ENCODE measurements around the gene SNX10. TPM values are rescaled to one million over a fixed set of nuclear protein-coding genes. Genes with fewer than 3 reads are reported as not detected.
"Not testable (repeated sequence)": the region's sequence is repeated elsewhere in the genome, so short reads cannot be mapped to it uniquely, and the experiment has no call there.

SNX10 gene
- total RNA-seq, 1 experiment from 2014 or later = 16.2 TPM

- DNase-seq; H3K4me3 ChIP-seq (ENCODE audit: insufficient read depth, low read depth, low read length); H3K36me3 ChIP-seq (replicated peaks; ENCODE audit: control insufficient read depth, insufficient read depth, low read length); H3K27me3 ChIP-seq (ENCODE audit: control insufficient read depth, insufficient read depth, low read length): not testable (repeated sequence)
These were observed 3.5 kb upstream of the SNX10 start for GRCh38 chr7:26288126-26288525.

DNA sequence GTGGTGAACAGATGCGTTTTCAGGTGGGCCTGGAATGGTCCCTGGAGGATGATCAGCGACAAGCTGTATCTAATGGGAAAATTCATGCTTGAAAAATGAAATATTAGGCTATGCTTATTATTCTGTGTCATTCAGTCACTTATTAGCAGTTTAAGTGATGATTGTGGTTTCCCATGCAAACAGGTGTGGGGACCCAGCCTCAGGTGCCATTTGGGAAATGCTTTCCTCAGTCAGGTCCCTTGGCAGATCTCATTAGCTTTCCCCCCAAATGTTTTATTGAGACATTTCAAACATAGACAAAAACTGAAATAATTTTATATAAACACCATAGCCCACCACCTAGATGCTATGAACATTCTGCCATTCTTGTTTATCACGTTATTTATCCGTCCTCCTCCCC is 411 bp upstream of the SNX10 start:
- Histone ChIP-seq H3K27me3 (ENCODE audit: control insufficient read depth, insufficient read depth, low read length) (no peaks in the 10 kb centered on the region), H3K4me3 (ENCODE audit: insufficient read depth, low read depth, low read length) (peak overlapping the region; percentile 68), H3K36me3 (replicated peaks; ENCODE audit: control insufficient read depth, insufficient read depth, low read length) (no peaks in the 10 kb centered on the region)
- no peak for DNase-seq

GRCh38 chr7:26292768-26293560 is 1.3 kb downstream of the SNX10 start:
- Histone ChIP-seq H3K4me3 (ENCODE audit: insufficient read depth, low read depth, low read length) (no peak overlapping the region; the same call in 1 of the 2 replicates), H3K27me3 (ENCODE audit: control insufficient read depth, insufficient read depth, low read length) (no peaks in the 10 kb centered on the region), H3K36me3 (replicated peaks; ENCODE audit: control insufficient read depth, insufficient read depth, low read length) (no peaks in the 10 kb centered on the region)
- DNase-seq = peak; percentile 36

DNA sequence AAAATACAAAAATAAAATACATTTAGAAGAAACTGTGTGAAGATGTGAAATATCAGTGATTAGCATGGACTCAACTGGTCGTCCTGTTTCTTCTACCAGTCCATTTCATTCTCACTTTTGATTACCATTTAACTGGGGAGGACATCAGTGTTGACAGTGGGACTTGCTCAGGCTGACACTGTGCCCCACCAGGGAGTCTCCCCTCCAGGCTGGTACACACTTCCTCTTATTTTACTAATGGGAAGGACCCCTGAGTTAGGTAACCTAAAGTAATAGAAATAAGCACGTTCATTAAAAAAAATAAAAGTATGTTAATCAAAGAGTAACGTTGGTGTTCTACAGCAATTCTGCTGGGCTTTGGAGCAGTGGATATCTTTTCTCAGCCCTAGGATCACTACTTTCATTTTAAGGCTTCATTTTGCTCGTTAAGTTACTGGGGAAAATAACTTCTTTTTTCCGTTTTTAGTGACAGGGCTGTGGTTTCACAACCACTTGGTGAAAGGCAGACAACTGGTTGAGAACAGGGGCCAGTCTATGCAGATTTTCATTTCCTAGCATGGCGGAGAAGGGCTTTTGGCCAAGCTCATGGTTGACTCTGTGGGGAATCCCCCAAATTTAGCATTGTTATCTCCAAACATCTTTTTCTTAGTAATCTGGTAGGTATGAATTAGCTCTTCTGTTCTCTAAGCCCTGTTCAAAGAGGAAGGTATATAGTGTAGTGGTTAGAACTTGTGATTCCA is 2.1 kb downstream of the SNX10 start:
- Histone ChIP-seq H3K27me3 (ENCODE audit: control insufficient read depth, insufficient read depth, low read length) (no peaks in the 10 kb centered on the region), H3K36me3 (replicated peaks; ENCODE audit: control insufficient read depth, insufficient read depth, low read length) (no peaks in the 10 kb centered on the region), H3K4me3 (ENCODE audit: insufficient read depth, low read depth, low read length) (no peak overlapping the region)
- DNase-seq = no peak

GRCh38 chr7:26295015-26295414 is 3.4 kb downstream of the SNX10 start:
- H3K36me3 ChIP-seq (replicated peaks; ENCODE audit: control insufficient read depth, insufficient read depth, low read length) = no peaks in the 10 kb centered on the region

GRCh38 chr7:26295586-26295985 is 3.9 kb downstream of the SNX10 start:
- no peak for DNase-seq
- Histone ChIP-seq H3K4me3 (ENCODE audit: insufficient read depth, low read depth, low read length) (no peak overlapping the region), H3K36me3 (replicated peaks; ENCODE audit: control insufficient read depth, insufficient read depth, low read length) (no peaks in the 10 kb centered on the region), H3K27me3 (ENCODE audit: control insufficient read depth, insufficient read depth, low read length) (no peaks in the 10 kb centered on the region)

More at GRCh38 chr7:26295015-26295414, 3.4 kb downstream of the SNX10 start:
- no peaks in the 10 kb centered on the region for H3K27me3 ChIP-seq (ENCODE audit: control insufficient read depth, insufficient read depth, low read length)
- no peak for DNase-seq
- no peak overlapping the region for H3K4me3 ChIP-seq (ENCODE audit: insufficient read depth, low read depth, low read length)

DNA sequence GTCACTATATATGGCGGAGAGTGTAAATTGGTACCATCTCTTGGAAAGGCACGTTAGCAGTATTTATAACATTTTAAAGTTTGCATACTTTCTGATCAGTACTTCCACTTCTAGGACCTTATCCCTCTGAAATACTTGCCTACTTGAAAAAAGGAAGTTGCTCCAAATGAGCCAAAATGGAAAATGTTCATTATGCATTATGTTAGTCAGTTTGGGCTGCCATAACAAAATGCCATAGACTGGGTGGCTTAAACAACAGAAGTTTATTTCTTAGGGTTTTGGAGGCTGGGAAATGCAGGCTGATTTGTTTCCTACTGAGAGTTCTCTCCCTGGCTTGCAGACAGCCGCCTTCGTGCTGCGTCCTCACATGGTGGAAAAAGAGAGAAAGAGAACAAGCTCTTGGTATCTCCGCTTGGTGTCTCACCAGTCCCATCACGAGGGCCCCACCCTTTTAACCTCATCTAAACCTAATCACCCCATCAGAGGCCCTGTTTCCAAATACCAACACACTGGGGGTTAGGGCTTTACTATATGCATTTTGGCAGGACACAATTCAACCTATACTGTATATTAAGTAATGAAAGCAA is 6.9 kb downstream of the SNX10 start:
- DNase-seq = no peak
- Histone ChIP-seq H3K4me3 (ENCODE audit: insufficient read depth, low read depth, low read length) (no peak overlapping the region), H3K27me3 (ENCODE audit: control insufficient read depth, insufficient read depth, low read length) (no peaks in the 10 kb centered on the region)

DNA sequence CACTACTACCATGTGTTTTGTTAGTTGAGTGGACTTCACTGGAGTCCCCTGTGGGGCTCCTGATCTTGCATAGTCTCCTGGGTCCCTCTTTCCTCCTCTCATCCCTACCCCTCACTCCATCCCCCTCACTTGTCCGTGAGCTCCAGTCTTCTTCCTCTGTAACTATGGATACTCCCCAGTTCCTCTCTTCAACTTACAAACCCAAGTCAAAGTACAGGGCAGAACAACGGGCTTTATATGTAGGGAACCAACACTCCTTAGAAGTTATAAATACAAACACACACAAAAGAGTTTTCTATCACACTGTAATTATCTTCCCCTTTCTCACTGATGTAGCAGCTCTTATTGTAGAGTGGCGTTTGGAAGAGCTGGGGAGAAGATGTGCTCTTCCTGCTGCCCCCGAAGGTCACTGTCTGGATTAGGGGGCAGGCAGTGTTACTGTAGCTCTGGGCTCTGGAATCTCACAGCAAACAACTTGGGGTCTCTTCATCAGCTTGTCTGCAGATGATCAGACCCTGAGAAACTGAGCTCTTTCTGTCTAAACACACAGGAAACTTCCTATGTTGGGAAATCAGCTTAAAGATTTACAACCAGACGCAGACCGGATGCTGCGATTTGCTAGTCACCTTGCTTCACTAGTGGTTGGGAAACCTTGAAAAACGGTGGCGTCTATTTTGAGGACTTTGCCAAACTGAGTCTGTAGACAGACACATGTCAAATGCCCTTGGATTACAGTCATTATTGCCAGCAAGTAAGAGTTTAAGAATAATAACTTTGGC is 13.6 kb downstream of the SNX10 start:
- no peaks in the 10 kb centered on the region for H3K36me3 ChIP-seq (replicated peaks; ENCODE audit: control insufficient read depth, insufficient read depth, low read length)
- no peaks in the 10 kb centered on the region for H3K27me3 ChIP-seq (ENCODE audit: control insufficient read depth, insufficient read depth, low read length)
- no peak overlapping the region for H3K4me3 ChIP-seq (ENCODE audit: insufficient read depth, low read depth, low read length)
- DNase-seq = no peak

More for the DNA sequence above, 6.9 kb downstream of the SNX10 start:
- H3K36me3 ChIP-seq (replicated peaks; ENCODE audit: control insufficient read depth, insufficient read depth, low read length) = no peaks in the 10 kb centered on the region

GRCh38 chr7:26305869-26306665 is 14.4 kb downstream of the SNX10 start:
- Histone ChIP-seq H3K4me3 (ENCODE audit: insufficient read depth, low read depth, low read length) (no peak overlapping the region), H3K27me3 (ENCODE audit: control insufficient read depth, insufficient read depth, low read length) (no peaks in the 10 kb centered on the region), H3K36me3 (replicated peaks; ENCODE audit: control insufficient read depth, insufficient read depth, low read length) (no peaks in the 10 kb centered on the region)
- DNase-seq = no peak

DNA sequence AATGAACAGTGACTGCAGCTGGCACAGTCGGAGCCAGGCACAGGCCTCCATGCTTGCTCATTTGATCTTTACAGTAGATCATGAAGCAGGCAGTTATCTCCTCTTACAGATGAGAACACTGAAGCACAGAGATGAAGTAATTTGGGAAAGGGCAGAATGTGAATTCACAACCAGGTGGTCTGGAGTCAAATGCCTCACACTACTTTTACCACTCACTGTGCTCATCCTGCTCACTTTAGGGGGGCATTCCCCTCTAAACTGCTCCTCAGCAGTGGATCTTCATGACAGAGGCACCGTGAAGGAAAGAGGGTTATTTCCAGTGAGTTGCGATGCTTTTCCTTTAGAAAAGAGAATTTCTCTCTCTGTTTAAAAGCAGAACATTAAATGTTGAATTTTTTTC is 15.1 kb downstream of the SNX10 start:
- H3K4me3 ChIP-seq (ENCODE audit: insufficient read depth, low read depth, low read length) = no peak overlapping the region
- H3K36me3 ChIP-seq (replicated peaks; ENCODE audit: control insufficient read depth, insufficient read depth, low read length) = no peaks in the 10 kb centered on the region
- DNase-seq = peak; percentile 23
- no peaks in the 10 kb centered on the region for H3K27me3 ChIP-seq (ENCODE audit: control insufficient read depth, insufficient read depth, low read length)

- Histone ChIP-seq H3K27me3 (ENCODE audit: control insufficient read depth, insufficient read depth, low read length) (no peaks in the 10 kb centered on the region), H3K4me3 (ENCODE audit: insufficient read depth, low read depth, low read length) (no peak overlapping the region), H3K36me3 (replicated peaks; ENCODE audit: control insufficient read depth, insufficient read depth, low read length) (no peaks in the 10 kb centered on the region)
- DNase-seq = no peak
These were observed 15.6 kb downstream of the SNX10 start for GRCh38 chr7:26307226-26307625.

DNA sequence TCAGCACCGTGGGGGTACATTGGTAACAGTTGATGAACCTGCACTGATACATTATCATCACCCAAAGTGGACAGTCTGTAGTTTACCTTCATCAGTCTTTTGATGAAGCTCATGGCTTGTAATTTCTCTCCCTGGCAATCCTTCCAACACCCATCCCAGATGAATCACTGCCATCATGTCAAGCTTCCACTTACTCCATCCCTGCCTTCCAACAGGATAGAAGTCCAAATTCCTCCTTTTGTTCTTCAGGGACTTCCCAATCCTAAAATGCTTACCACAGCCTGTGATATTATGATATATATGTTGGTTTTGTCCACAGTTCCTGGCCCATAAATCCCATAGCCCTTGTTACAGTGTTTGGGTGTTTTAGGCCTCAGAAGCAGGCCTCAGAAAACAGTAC is 16.1 kb downstream of the SNX10 start:
- Histone ChIP-seq H3K27me3 (ENCODE audit: control insufficient read depth, insufficient read depth, low read length) (no peaks in the 10 kb centered on the region), H3K4me3 (ENCODE audit: insufficient read depth, low read depth, low read length) (no peak overlapping the region), H3K36me3 (replicated peaks; ENCODE audit: control insufficient read depth, insufficient read depth, low read length) (no peaks in the 10 kb centered on the region)
- DNase-seq = no peak

DNA sequence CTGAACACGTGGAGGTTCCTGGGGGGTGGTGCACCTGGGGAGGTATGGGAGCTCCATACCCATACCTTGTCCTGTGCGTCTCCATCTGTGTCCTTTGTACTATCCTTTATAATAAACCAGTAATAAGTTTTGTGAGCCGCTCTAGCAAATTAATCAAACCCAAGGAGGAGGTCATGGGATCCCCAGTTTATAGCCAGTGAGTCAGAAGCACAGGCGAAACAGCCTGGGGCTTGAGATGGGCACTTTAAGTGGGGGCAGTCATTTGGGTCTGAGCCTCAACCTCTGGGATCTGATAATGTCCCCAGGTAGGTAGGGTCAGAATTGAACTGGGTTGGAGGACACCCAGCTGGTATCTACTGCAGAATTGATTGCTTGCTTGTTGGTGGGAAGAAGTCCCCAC is 16.9 kb downstream of the SNX10 start:
- no peak for DNase-seq
- Histone ChIP-seq H3K36me3 (replicated peaks; ENCODE audit: control insufficient read depth, insufficient read depth, low read length) (no peaks in the 10 kb centered on the region), H3K4me3 (ENCODE audit: insufficient read depth, low read depth, low read length) (no peak overlapping the region), H3K27me3 (ENCODE audit: control insufficient read depth, insufficient read depth, low read length) (no peaks in the 10 kb centered on the region)

GRCh38 chr7:26309089-26309488 is 17.4 kb downstream of the SNX10 start:
- Histone ChIP-seq H3K4me3 (ENCODE audit: insufficient read depth, low read depth, low read length) (no peak overlapping the region), H3K36me3 (replicated peaks; ENCODE audit: control insufficient read depth, insufficient read depth, low read length) (no peaks in the 10 kb centered on the region)
- no peak for DNase-seq

More at GRCh38 chr7:26309089-26309488, 17.4 kb downstream of the SNX10 start:
- no peaks in the 10 kb centered on the region for H3K27me3 ChIP-seq (ENCODE audit: control insufficient read depth, insufficient read depth, low read length)

Data from H7 (cell line).